DOHH2 (cell line): ENCODE data around the gene FAM53B.
A peak's percentile ranks its signal among the peaks of the same experiment; 100 is the strongest.
"Not testable (repeated sequence)": the region's sequence is repeated elsewhere in the genome, so short reads cannot be mapped to it uniquely, and the experiment has no call there.

Source experiments
- H3F3A ChIP-seq: fragments of 200-600 bp; sonication (generic), shearing (Covaris generic); 2 replicates; pipeline ENCODE4 v1.6.0; 2016; ENCODE audit warnings: antibody characterized with exemption, mild to moderate bottlenecking; ENCODE audit not compliant: control insufficient read depth, insufficient read depth
- H3K27ac ChIP-seq: fragments of 200-600 bp; sonication (generic); 2 replicates; pipeline ENCODE4 v1.5.1; 2014; ENCODE audit warnings: low read depth, mild to moderate bottlenecking, low read length, moderate library complexity
- H3K27me3 ChIP-seq: fragments of 200-600 bp; sonication (generic); 2 replicates; pipeline ENCODE4 v1.6.1; 2014; ENCODE audit warnings: mild to moderate bottlenecking, low read length, mixed read lengths; ENCODE audit not compliant: control insufficient read depth
- H3K36me3 ChIP-seq: fragments of 200-600 bp; sonication (generic); 2 replicates; pipeline ENCODE4 v1.6.1; 2014; ENCODE audit warnings: mild to moderate bottlenecking, low read length, moderate library complexity, mixed read lengths; ENCODE audit not compliant: control insufficient read depth
- H3K4me1 ChIP-seq: fragments of 200-600 bp; sonication (generic); 2 replicates; pipeline ENCODE4 v1.6.1; 2014; ENCODE audit warnings: mild to moderate bottlenecking, low read length, mixed read lengths; ENCODE audit not compliant: control insufficient read depth
- H3K4me2 ChIP-seq: fragments of 200-600 bp; sonication (generic); 2 replicates; pipeline ENCODE4 v1.6.0; 2014; ENCODE audit warnings: mild to moderate bottlenecking, low read length, moderate library complexity
- H3K4me3 ChIP-seq: fragments of 200-600 bp; sonication (generic); 2 replicates; pipeline ENCODE4 v1.5.1; 2014; ENCODE audit warnings: mild to moderate bottlenecking, low read length, mixed read lengths
- H3K79me2 ChIP-seq: fragments of 200-600 bp; sonication (generic); 2 replicates; pipeline ENCODE4 v1.6.1; 2014; ENCODE audit warnings: mild to moderate bottlenecking, low read length, mixed read lengths; ENCODE audit not compliant: control insufficient read depth
- H3K9me2 ChIP-seq: fragments of 200-600 bp; sonication (generic); replicated peaks from 2 replicates; pipeline ENCODE4 v1.6.1; 2014; ENCODE audit warnings: mild to moderate bottlenecking, low read length, mixed read lengths; ENCODE audit not compliant: control insufficient read depth
- H3K9me3 ChIP-seq: fragments of 200-600 bp; sonication (generic); 2 replicates; pipeline ENCODE4 v1.6.1; 2014; ENCODE audit warnings: antibody characterized with exemption, low read length, mixed read lengths; ENCODE audit not compliant: control insufficient read depth, insufficient read depth
- H4K20me1 ChIP-seq: fragments of 200-600 bp; sonication (generic); 2 replicates; pipeline ENCODE4 v1.6.0; 2014; ENCODE audit warnings: low read depth, mild to moderate bottlenecking, antibody characterized with exemption, low read length, moderate library complexity; ENCODE audit not compliant: control insufficient read depth, insufficient read depth
- CTCF ChIP-seq: fragments of 200-600 bp; sonication (generic); IDR thresholded peaks from one replicate; pipeline ENCODE4 v1.5.1; 2014; ENCODE audit warnings: antibody characterized with exemption, mild to moderate bottlenecking, low read depth, low read length; ENCODE audit not compliant: poor library complexity, severe bottlenecking
- EZH2phosphoT487 ChIP-seq: fragments of 200-600 bp; sonication (generic); IDR thresholded peaks from 2 replicates; pipeline ENCODE4 v1.6.1; 2017; ENCODE audit warnings: borderline replicate concordance, mild to moderate bottlenecking, antibody characterized with exemption, low read length, moderate library complexity, mixed read lengths

FAM53B gene

DNA sequence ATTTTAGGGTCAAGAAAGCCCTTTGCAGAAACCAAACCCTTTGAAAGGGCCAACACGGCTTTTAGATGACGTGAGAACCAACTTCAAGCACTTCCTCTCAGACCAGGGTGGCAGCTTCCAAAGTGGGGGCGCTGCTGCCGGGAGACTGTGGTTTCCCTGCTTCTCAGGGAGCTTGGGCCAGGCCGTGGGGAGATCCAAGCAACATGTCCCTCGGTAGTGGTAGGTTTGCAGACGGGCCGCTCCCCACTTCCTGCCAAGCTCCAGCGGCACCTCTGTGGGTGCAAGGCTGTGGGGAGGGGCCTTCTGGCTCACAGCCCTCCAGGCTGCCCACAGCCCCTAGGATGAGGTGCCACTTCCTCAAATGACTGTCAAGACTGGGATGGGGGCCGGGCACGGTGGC is 132.4 kb downstream of the FAM53B start:
- Histone ChIP-seq H3F3A (no peaks in the 10 kb centered on the region), H3K4me3 (peak overlapping the region; percentile 18), H3K79me2 (no peaks in the 10 kb centered on the region), H3K9me2 (no peaks in the 10 kb centered on the region), H3K27ac (peak overlapping the region; percentile 33), H3K9me3 (no peaks in the 10 kb centered on the region), H3K4me2 (peak overlapping the region; percentile 69), H3K27me3 (no peaks in the 10 kb centered on the region), H4K20me1 (no peaks in the 10 kb centered on the region), H3K36me3 (0 out of 2 replicates have a peak, but pooled peaks cover under 1% of the 10 kb centered on the region), H3K4me1 (peaks cover 50% of the 10 kb centered on the region)
- no peak for TF ChIP-seq EZH2phosphoT487
- peak; percentile 23 for TF ChIP-seq CTCF

DNA sequence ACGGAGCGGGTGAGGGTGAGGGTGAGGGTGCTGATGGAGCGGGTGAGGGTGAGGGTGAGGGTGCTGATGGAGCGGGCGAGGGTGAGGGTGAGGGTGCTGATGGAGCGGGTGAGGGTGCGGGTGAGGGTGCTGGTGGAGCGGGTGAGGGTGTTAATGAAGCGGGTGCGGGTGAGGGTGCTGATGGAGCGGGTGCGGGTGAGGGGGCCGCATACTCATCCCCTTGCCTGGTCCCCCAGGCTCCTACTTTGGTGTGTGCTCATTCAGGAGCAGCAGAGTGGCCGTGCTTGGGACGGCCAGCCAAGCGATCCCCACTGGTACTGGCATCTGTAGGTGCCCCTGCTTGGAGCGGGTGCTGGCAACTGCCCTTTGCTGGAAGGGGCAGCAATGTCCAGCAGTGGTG is 133.3 kb downstream of the FAM53B start:
- H3K9me2 ChIP-seq, H3K4me3 ChIP-seq, H3F3A ChIP-seq, H3K27ac ChIP-seq, H4K20me1 ChIP-seq, H3K27me3 ChIP-seq, H3K9me3 ChIP-seq, H3K36me3 ChIP-seq, H3K79me2 ChIP-seq: not testable (repeated sequence)
- Histone ChIP-seq H3K4me2 (peak overlapping the region; percentile 69), H3K4me1 (peaks cover 47% of the 10 kb centered on the region)

GRCh38 chr10:124610186-124610585 is 134.0 kb downstream of the FAM53B start:
- H3K9me2 ChIP-seq, H3K4me3 ChIP-seq, H3K27me3 ChIP-seq, H3F3A ChIP-seq, H3K27ac ChIP-seq, H3K9me3 ChIP-seq, H4K20me1 ChIP-seq, H3K36me3 ChIP-seq, H3K4me2 ChIP-seq, H3K79me2 ChIP-seq: not testable (repeated sequence)
- peaks cover 47% of the 10 kb centered on the region for H3K4me1 ChIP-seq

DNA sequence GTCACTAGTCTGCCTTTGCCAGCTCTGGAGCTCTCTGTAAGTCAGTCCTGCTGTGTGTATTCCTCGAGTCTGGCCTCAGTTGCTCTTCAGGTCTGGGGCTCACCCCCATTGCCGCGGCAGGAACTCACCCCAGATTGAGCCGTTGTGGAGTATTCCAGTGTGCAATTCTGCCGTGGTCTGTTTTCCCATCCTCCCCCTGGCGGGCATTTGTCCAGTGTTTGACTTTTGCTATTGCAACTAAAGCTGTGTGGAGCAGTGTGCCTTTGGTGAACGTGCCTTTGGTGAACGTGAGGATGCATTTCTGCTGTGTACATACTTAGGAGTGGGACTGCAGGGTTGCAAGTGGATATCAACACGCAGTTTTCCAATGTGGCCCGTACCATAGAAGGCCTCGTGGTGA is 134.5 kb downstream of the FAM53B start:
- Histone ChIP-seq H3K79me2 (no peaks in the 10 kb centered on the region), H3K36me3 (no peaks in the 10 kb centered on the region), H3K4me3 (no peak overlapping the region), H3F3A (no peaks in the 10 kb centered on the region), H3K27me3 (peaks cover 4% of the 10 kb centered on the region; the same call in 1 of the 2 replicates), H3K4me1 (peaks cover 47% of the 10 kb centered on the region), H3K27ac (no peak overlapping the region), H3K4me2 (no peak overlapping the region), H3K9me2 (no peaks in the 10 kb centered on the region), H4K20me1 (no peaks in the 10 kb centered on the region), H3K9me3 (no peaks in the 10 kb centered on the region)
- TF ChIP-seq CTCF (no peak), EZH2phosphoT487 (no peak)
